Transverse colon (tissue), 4 donors: ENCODE data around the gene ZNF223.

Experiments used
- CTCF ChIP-seq, 5 experiments: fragments of 200-600 bp in 3 of 5; fragments of 450-650 bp in 2 of 5; sonication (generic) in 3 of 5; IDR thresholded peaks; 1 replicate in 2 of 5; 2 replicates in 3 of 5; pipeline ENCODE4 v1.5.1; 2016 to 2017; ENCODE audit warnings: antibody characterized with exemption in 5 of 5, inconsistent platforms in 3 of 5, mild to moderate bottlenecking in 2 of 5, moderate library complexity in 1 of 5
- EP300 ChIP-seq: sonication (generic); formaldehyde crosslinking; IDR thresholded peaks from one replicate; pipeline ENCODE4 v1.6.1; 2017; ENCODE audit warnings: antibody characterized with exemption, low read depth
- POLR2AphosphoS5 ChIP-seq, 3 donors: sonication (generic); formaldehyde crosslinking; IDR thresholded peaks; one replicate each; pipeline ENCODE4 v1.6.1; 2016; ENCODE audit warnings: antibody characterized with exemption in 3 of 3

- TF ChIP-seq CTCF (IDR thresholded peaks at IDR 0.05) (no peak), POLR2AphosphoS5 (IDR thresholded peaks at IDR 0.05) (no peak), EP300 (no peak)
Observed at GRCh38 chr19:44066305-44066704, 14.5 kb downstream of the ZNF223 start.
